ENCODE measurements around the gene IGLL1.

DNA sequence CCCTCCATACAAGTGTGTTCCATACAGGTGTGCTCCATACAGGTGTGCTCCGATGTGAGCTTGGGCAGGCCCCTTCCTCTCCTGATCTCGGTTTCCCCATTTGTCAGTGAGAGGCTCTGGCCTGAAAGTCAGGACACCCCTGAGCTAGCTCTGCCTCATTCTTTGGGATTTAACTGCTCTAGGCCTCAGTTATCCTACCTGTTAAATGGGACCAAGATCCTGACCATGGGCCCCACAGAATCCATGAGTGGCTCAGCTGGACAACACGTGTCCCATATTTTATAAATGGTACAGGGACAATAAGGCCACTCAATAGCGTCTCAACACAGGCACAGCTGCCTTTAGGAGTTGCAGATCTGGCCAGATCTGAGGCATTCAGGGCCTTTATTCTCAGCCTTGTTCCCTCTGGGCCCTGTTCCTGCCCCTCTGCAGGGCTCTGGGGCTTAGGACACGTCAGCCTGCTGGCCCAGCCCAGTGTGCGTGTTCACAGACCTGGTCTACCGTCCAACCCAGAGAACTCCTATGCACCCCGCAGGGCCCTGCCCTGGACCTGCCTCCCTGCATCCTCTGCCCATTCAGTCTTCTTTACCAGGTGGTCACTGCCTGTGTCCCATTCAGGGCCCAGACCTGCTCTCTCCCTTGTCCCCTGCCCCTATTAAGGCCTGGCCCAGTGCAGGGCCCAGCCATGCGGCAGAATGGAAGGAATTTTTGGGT, 18.9 kb upstream of the IGLL1 start:
- TF ChIP-seq, protein P1, sequence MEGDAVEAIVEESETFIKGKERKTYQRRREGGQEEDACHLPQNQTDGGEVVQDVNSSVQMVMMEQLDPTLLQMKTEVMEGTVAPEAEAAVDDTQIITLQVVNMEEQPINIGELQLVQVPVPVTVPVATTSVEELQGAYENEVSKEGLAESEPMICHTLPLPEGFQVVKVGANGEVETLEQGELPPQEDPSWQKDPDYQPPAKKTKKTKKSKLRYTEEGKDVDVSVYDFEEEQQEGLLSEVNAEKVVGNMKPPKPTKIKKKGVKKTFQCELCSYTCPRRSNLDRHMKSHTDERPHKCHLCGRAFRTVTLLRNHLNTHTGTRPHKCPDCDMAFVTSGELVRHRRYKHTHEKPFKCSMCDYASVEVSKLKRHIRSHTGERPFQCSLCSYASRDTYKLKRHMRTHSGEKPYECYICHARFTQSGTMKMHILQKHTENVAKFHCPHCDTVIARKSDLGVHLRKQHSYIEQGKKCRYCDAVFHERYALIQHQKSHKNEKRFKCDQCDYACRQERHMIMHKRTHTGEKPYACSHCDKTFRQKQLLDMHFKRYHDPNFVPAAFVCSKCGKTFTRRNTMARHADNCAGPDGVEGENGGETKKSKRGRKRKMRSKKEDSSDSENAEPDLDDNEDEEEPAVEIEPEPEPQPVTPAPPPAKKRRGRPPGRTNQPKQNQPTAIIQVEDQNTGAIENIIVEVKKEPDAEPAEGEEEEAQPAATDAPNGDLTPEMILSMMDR (IDR thresholded peaks at IDR 0.05; ENCODE audit: poor library complexity, severe bottlenecking): no peak
- TF ChIP-seq POLR2AphosphoS5 (IDR thresholded peaks at IDR 0.05) (no peak), EP300 (conservative IDR thresholded peaks at IDR 0.05; ENCODE audit: poor library complexity, severe bottlenecking) (no peak), EZH2 (IDR thresholded peaks at IDR 0.05; ENCODE audit: borderline replicate concordance, insufficient read depth, low read length, poor library complexity, severe bottlenecking) (no peak), RAD21 (conservative IDR thresholded peaks at IDR 0.05) (no peak), SMC3 (conservative IDR thresholded peaks at IDR 0.05; ENCODE audit: poor library complexity) (no peak), MXI1 (conservative IDR thresholded peaks at IDR 0.05; ENCODE audit: poor library complexity, severe bottlenecking) (no peak), TAF1 (IDR thresholded peaks at IDR 0.05; ENCODE audit: low read depth) (no peak)
- TF ChIP-seq, protein P2, sequence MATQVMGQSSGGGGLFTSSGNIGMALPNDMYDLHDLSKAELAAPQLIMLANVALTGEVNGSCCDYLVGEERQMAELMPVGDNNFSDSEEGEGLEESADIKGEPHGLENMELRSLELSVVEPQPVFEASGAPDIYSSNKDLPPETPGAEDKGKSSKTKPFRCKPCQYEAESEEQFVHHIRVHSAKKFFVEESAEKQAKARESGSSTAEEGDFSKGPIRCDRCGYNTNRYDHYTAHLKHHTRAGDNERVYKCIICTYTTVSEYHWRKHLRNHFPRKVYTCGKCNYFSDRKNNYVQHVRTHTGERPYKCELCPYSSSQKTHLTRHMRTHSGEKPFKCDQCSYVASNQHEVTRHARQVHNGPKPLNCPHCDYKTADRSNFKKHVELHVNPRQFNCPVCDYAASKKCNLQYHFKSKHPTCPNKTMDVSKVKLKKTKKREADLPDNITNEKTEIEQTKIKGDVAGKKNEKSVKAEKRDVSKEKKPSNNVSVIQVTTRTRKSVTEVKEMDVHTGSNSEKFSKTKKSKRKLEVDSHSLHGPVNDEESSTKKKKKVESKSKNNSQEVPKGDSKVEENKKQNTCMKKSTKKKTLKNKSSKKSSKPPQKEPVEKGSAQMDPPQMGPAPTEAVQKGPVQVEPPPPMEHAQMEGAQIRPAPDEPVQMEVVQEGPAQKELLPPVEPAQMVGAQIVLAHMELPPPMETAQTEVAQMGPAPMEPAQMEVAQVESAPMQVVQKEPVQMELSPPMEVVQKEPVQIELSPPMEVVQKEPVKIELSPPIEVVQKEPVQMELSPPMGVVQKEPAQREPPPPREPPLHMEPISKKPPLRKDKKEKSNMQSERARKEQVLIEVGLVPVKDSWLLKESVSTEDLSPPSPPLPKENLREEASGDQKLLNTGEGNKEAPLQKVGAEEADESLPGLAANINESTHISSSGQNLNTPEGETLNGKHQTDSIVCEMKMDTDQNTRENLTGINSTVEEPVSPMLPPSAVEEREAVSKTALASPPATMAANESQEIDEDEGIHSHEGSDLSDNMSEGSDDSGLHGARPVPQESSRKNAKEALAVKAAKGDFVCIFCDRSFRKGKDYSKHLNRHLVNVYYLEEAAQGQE (IDR thresholded peaks at IDR 0.05; ENCODE audit: borderline replicate concordance): no peak
